HEK293 (cell line): Measurements from ENCODE around the gene TFAP2B.

Experiments used
- CTCF ChIA-PET: fragments of 350-600 bp; formaldehyde crosslinking; extraction: SDS; loops from one replicate; lab custom pipeline; 2021; ENCODE audit warnings: antibody characterized with exemption; lab: Yijun Ruan, JAX
- POLR2A ChIA-PET: fragments of 300-600 bp; formaldehyde crosslinking; extraction: SDS; loops from one replicate; lab custom pipeline; 2020; ENCODE audit warnings: antibody characterized with exemption, inconsistent platforms; lab: Yijun Ruan, JAX
- H3K27ac ChIP-seq: fragments of 200-500 bp; sonication (Bioruptor generic); 2 replicates; pipeline ENCODE4 v1.5.1; 2014; ENCODE audit warnings: low read depth, low read length, control low read depth, inconsistent platforms; ENCODE audit errors: extremely low read depth
- H3K36me3 ChIP-seq, 2 experiments: fragments of 200-500 bp in 1 of 2; sonication (Bioruptor generic) in 1 of 2; 1 replicate in 1 of 2; 2 replicates in 1 of 2; pipeline ENCODE4 v1.5.1; 2014 to 2017; ENCODE audit warnings: inconsistent platforms in 2 of 2, low read length in 2 of 2; ENCODE audit not compliant: control insufficient read depth in 2 of 2, insufficient read depth in 1 of 2
- H3K4me1 ChIP-seq: fragments of 200-500 bp; sonication (Bioruptor generic); 2 replicates; pipeline ENCODE4 v1.5.1; 2014; ENCODE audit warnings: mild to moderate bottlenecking, low read length, inconsistent platforms; ENCODE audit not compliant: control insufficient read depth, insufficient read depth
- H3K4me3 ChIP-seq: 2 replicates; pipeline ENCODE4 v1.5.1; 2011; ENCODE audit warnings: low read depth, mild to moderate bottlenecking, control low read depth, low read length, moderate library complexity
- H3K9me3 ChIP-seq: fragments of 200-500 bp; sonication (Bioruptor generic); 2 replicates; pipeline ENCODE4 v1.5.1; 2014; ENCODE audit warnings: low read depth, low read length, inconsistent platforms; ENCODE audit not compliant: control insufficient read depth, insufficient read depth
- CTCF ChIP-seq: fragments of 450-650 bp; formaldehyde crosslinking; IDR thresholded peaks from 2 replicates; pipeline ENCODE4 v1.5.1; 2016; ENCODE audit warnings: missing biosample characterization, missing genetic modification characterization
- EGR2 ChIP-seq: fragments of 450-650 bp; formaldehyde crosslinking; IDR thresholded peaks from 2 replicates; pipeline ENCODE4 v1.5.1; 2016; ENCODE audit warnings: low read depth, missing biosample characterization, missing genetic modification characterization
- KLF16 ChIP-seq: fragments of 450-650 bp; formaldehyde crosslinking; IDR thresholded peaks from 2 replicates; pipeline ENCODE4 v1.5.1; 2017; ENCODE audit warnings: missing biosample characterization, missing genetic modification characterization
- KLF7 ChIP-seq: fragments of 450-650 bp; formaldehyde crosslinking; IDR thresholded peaks from 2 replicates; pipeline ENCODE4 v1.5.1; 2016; ENCODE audit warnings: missing biosample characterization, missing genetic modification characterization, borderline replicate concordance
- KLF8 ChIP-seq: fragments of 450-650 bp; formaldehyde crosslinking; IDR thresholded peaks from 2 replicates; pipeline ENCODE4 v1.5.1; 2016; ENCODE audit warnings: missing biosample characterization, missing genetic modification characterization
- KLF9 ChIP-seq: fragments of 450-650 bp; formaldehyde crosslinking; IDR thresholded peaks from 2 replicates; pipeline ENCODE4 v1.5.1; 2016; ENCODE audit warnings: missing biosample characterization, missing genetic modification characterization, low read depth
- OVOL3 ChIP-seq: fragments of 450-650 bp; formaldehyde crosslinking; IDR thresholded peaks from 2 replicates; pipeline ENCODE4 v1.5.1; 2016; ENCODE audit warnings: missing biosample characterization, missing genetic modification characterization
- RBAK ChIP-seq: fragments of 450-650 bp; formaldehyde crosslinking; IDR thresholded peaks from 2 replicates; pipeline ENCODE4 v1.5.1; 2016; ENCODE audit warnings: missing biosample characterization, missing genetic modification characterization
- YY2 ChIP-seq: fragments of 450-650 bp; formaldehyde crosslinking; IDR thresholded peaks from 2 replicates; pipeline ENCODE4 v1.5.1; 2016; ENCODE audit warnings: missing biosample characterization, missing genetic modification characterization
- ZEB2 ChIP-seq: fragments of 450-650 bp; formaldehyde crosslinking; IDR thresholded peaks from 2 replicates; pipeline ENCODE4 v1.5.1; 2016; ENCODE audit warnings: missing biosample characterization, missing genetic modification characterization
- ZFP37 ChIP-seq: fragments of 450-650 bp; formaldehyde crosslinking; IDR thresholded peaks from 2 replicates; pipeline ENCODE4 v1.5.1; 2016; ENCODE audit warnings: missing biosample characterization, missing genetic modification characterization
- ZFP69B ChIP-seq: fragments of 450-650 bp; formaldehyde crosslinking; IDR thresholded peaks from 2 replicates; pipeline ENCODE4 v1.5.1; 2016; ENCODE audit warnings: missing biosample characterization, missing genetic modification characterization
- ZIC2 ChIP-seq: fragments of 450-650 bp; formaldehyde crosslinking; IDR thresholded peaks from 2 replicates; pipeline ENCODE4 v1.5.1; 2016; ENCODE audit warnings: missing biosample characterization, missing genetic modification characterization
- ZNF121 ChIP-seq: fragments of 450-650 bp; formaldehyde crosslinking; IDR thresholded peaks from 2 replicates; pipeline ENCODE4 v1.5.1; 2016; ENCODE audit warnings: missing biosample characterization, missing genetic modification characterization
- ZNF23 ChIP-seq: fragments of 450-650 bp; formaldehyde crosslinking; IDR thresholded peaks from 2 replicates; pipeline ENCODE4 v1.5.1; 2016; ENCODE audit warnings: missing biosample characterization, missing genetic modification characterization, borderline replicate concordance
- ZNF24 ChIP-seq: fragments of 450-650 bp; formaldehyde crosslinking; IDR thresholded peaks from 2 replicates; pipeline ENCODE4 v1.5.1; 2016; ENCODE audit warnings: missing biosample characterization, missing genetic modification characterization
- ZNF248 ChIP-seq: fragments of 450-650 bp; formaldehyde crosslinking; IDR thresholded peaks from 2 replicates; pipeline ENCODE4 v1.5.1; 2017; ENCODE audit warnings: missing biosample characterization, missing genetic modification characterization
- ZNF26 ChIP-seq: fragments of 450-650 bp; formaldehyde crosslinking; IDR thresholded peaks from 2 replicates; pipeline ENCODE4 v1.5.1; 2016; ENCODE audit warnings: missing biosample characterization, missing genetic modification characterization
- ZNF404 ChIP-seq: fragments of 450-650 bp; formaldehyde crosslinking; IDR thresholded peaks from 2 replicates; pipeline ENCODE4 v1.5.1; 2017; ENCODE audit warnings: missing biosample characterization, missing genetic modification characterization
- ZNF449 ChIP-seq: fragments of 450-650 bp; formaldehyde crosslinking; IDR thresholded peaks from 2 replicates; pipeline ENCODE4 v1.5.1; 2017; ENCODE audit warnings: missing biosample characterization, mild to moderate bottlenecking, missing genetic modification characterization, moderate library complexity
- ZNF488 ChIP-seq: fragments of 450-650 bp; formaldehyde crosslinking; IDR thresholded peaks from 2 replicates; pipeline ENCODE4 v1.5.1; 2016; ENCODE audit warnings: missing biosample characterization, missing genetic modification characterization
- ZNF501 ChIP-seq: fragments of 450-650 bp; formaldehyde crosslinking; IDR thresholded peaks from 2 replicates; pipeline ENCODE4 v1.5.1; 2016; ENCODE audit warnings: missing biosample characterization, missing genetic modification characterization
- ZNF560 ChIP-seq: fragments of 450-650 bp; formaldehyde crosslinking; IDR thresholded peaks from 2 replicates; pipeline ENCODE4 v1.5.1; 2017; ENCODE audit warnings: missing biosample characterization, missing genetic modification characterization, borderline replicate concordance
- ZNF623 ChIP-seq: fragments of 450-650 bp; formaldehyde crosslinking; IDR thresholded peaks from 2 replicates; pipeline ENCODE4 v1.5.1; 2016; ENCODE audit warnings: missing biosample characterization, missing genetic modification characterization
- ZNF658 ChIP-seq: fragments of 450-650 bp; formaldehyde crosslinking; IDR thresholded peaks from 2 replicates; pipeline ENCODE4; 2016; ENCODE audit warnings: missing biosample characterization, missing genetic modification characterization
- ZSCAN5A ChIP-seq: fragments of 450-650 bp; formaldehyde crosslinking; IDR thresholded peaks from 2 replicates; pipeline ENCODE4 v1.5.1; 2016; ENCODE audit warnings: missing biosample characterization, missing genetic modification characterization
- ZXDB ChIP-seq: fragments of 450-650 bp; formaldehyde crosslinking; IDR thresholded peaks from 2 replicates; pipeline ENCODE4 v1.5.1; 2016; ENCODE audit warnings: missing biosample characterization, missing genetic modification characterization

TFAP2B gene

GRCh38 chr6:50818673-50819072 is at the start of gene TFAP2B:
Gene TFAP2B (plus strand): TSS chr6:50818871. CDS start chr6:50818892, 21 bp downstream.
- H3K36me3 ChIP-seq: no peaks in the 10 kb centered on the region
- TF ChIP-seq ZSCAN5A (tag by site-specific recombination) (no peak), ZNF26 (tag by site-specific recombination) (no peak), KLF7 (tag by site-specific recombination) (no peak), CTCF (no peak), ZNF248 (no peak), OVOL3 (tag by site-specific recombination) (no peak), ZFP37 (tag by site-specific recombination) (no peak), KLF16 (tag by site-specific recombination) (no peak), ZNF560 (tag by site-specific recombination) (no peak), ZFP69B (tag by site-specific recombination) (no peak), ZNF658 (tag by site-specific recombination) (no peak), ZNF449 (no peak), ZXDB (tag by site-specific recombination) (no peak), ZNF488 (tag by site-specific recombination) (no peak), ZNF121 (tag by site-specific recombination) (no peak), RBAK (tag by site-specific recombination) (no peak), ZNF623 (tag by site-specific recombination) (no peak), KLF8 (tag by site-specific recombination) (no peak), ZNF24 (tag by site-specific recombination) (no peak), ZEB2 (tag by site-specific recombination) (no peak)
- peak within 1 kb of the TSS; percentile 20 for H3K4me3 ChIP-seq
- no peaks in the 10 kb centered on the region; the same call in 1 of the 2 replicates for H3K9me3 ChIP-seq
- H3K27ac ChIP-seq: no peak within 1 kb of the TSS
- ChIA-PET POLR2A (no interaction called here), CTCF (interaction anchor here (1.0 to 1.7 kb wide), 3 partner anchors 935 to 1225 kb away, joined by 3 to 5 read pairs (median 4); no protein-coding TSS in a partner anchor)
- H3K4me1 ChIP-seq: no peaks in the 10 kb centered on the region

- no peaks in the 10 kb centered on the region for H3K36me3 ChIP-seq
- CTCF ChIA-PET: no interaction called here
- no peak overlapping the region for H3K4me3 ChIP-seq
- no peaks in the 10 kb centered on the region for H3K9me3 ChIP-seq
- POLR2A ChIA-PET: no interaction called here
- TF ChIP-seq YY2 (no peak), KLF9 (tag by site-specific recombination) (no peak), ZNF501 (no peak), ZNF488 (tag by site-specific recombination) (no peak), ZIC2 (tag by site-specific recombination) (no peak), EGR2 (tag by site-specific recombination) (no peak), ZNF23 (tag by site-specific recombination) (no peak), ZNF404 (tag by site-specific recombination) (no peak)
- H3K4me1 ChIP-seq: no peaks in the 10 kb centered on the region
- H3K27ac ChIP-seq: no peak overlapping the region
These were observed 40.0 kb upstream of the TFAP2B start for GRCh38 chr6:50778696-50779095.
